Caco-2 (cell line): ENCODE data around the gene ADIPOR2. TPM values are rescaled to one million over a fixed set of nuclear protein-coding genes. Genes with fewer than 3 reads are reported as not detected.

Experiments
- BruUV-seq: library from RNA; stranded (reverse); fragments of 400-500 nt; replicated peaks from 2 replicates; lab custom pipeline; 2021; lab: Mats Ljungman, UMichigan
- CTCF ChIA-PET: fragments of 300-600 bp; sonication (Branson Sonifier 250); formaldehyde crosslinking; loops from one replicate; lab custom pipeline; 2022; ENCODE audit warnings: antibody characterized with exemption; lab: Charles Lee
- POLR2A ChIA-PET: fragments of 300-600 bp; sonication (Branson Sonifier 250); formaldehyde crosslinking; loops from one replicate; lab custom pipeline; 2022; ENCODE audit warnings: antibody characterized with exemption; lab: Charles Lee
- DNase-seq, 2 experiments: peaks; one replicate each; pipeline versions ENCODE4 v3.0.0 to v3.0.0-alpha.2; 2020 to 2022
- H3K27me3 ChIP-seq: replicated peaks from 2 replicates; pipeline ENCODE4 v1.6.0; 2011; ENCODE audit warnings: low read length; ENCODE audit not compliant: control insufficient read depth, insufficient read depth
- H3K36me3 ChIP-seq: 2 replicates; pipeline ENCODE4 v1.5.1; 2011; ENCODE audit warnings: low read length; ENCODE audit not compliant: control insufficient read depth, insufficient read depth
- H3K4me1 ChIP-seq: fragments of 250-450 bp; sonication (Bioruptor Pico); 2 replicates; pipeline ENCODE4 v1.5.1; 2020; ENCODE audit warnings: mild to moderate bottlenecking
- H3K4me3 ChIP-seq: 2 replicates; pipeline ENCODE4 v1.5.1; 2011; ENCODE audit warnings: low read depth, mild to moderate bottlenecking, control low read depth, low read length
- H3K9me3 ChIP-seq: fragments of 250-450 bp; sonication (Bioruptor Pico); 2 replicates; pipeline ENCODE4 v1.5.1; 2020; ENCODE audit warnings: mild to moderate bottlenecking, moderate library complexity
- H3K27ac Mint-ChIP-seq: one replicate; pipeline ENCODE4 v1.8.0; 2022; ENCODE audit warnings: mixed read lengths; ENCODE audit not compliant: unreplicated experiment
- H3K27me3 Mint-ChIP-seq: one replicate; pipeline ENCODE4 v1.8.0; 2022; ENCODE audit warnings: mixed read lengths; ENCODE audit not compliant: insufficient read depth, unreplicated experiment
- H3K36me3 Mint-ChIP-seq: one replicate; pipeline ENCODE4 v1.8.0; 2022; ENCODE audit warnings: mild to moderate bottlenecking, mixed read lengths; ENCODE audit not compliant: insufficient read depth, unreplicated experiment
- H3K4me1 Mint-ChIP-seq: one replicate; pipeline ENCODE4 v1.8.0; 2022; ENCODE audit warnings: low read depth, mixed read lengths; ENCODE audit not compliant: unreplicated experiment
- H3K4me3 Mint-ChIP-seq: one replicate; pipeline ENCODE4 v1.8.0; 2022; ENCODE audit warnings: mild to moderate bottlenecking, moderate library complexity, mixed read lengths; ENCODE audit not compliant: unreplicated experiment
- H3K9me3 Mint-ChIP-seq: one replicate; pipeline ENCODE4 v1.8.0; 2022; ENCODE audit warnings: mixed read lengths; ENCODE audit not compliant: unreplicated experiment
- intact Hi-C: fragments of 100-400 bp; cut with micrococcal nuclease; formaldehyde crosslinking; loops from one replicate; pipeline ENCODE4 v1.10.0; 2022; ENCODE audit not compliant: unreplicated experiment
- total RNA-seq: library from RNA; stranded (reverse); gene quantifications from 2 replicates; pipeline ENCODE4 v1.2.3, GENCODE V29; 2022
- TF ChIP-seq, protein P1 (sequence below), 2 experiments: fragments of 200-600 bp in 1 of 2; IDR thresholded peaks; 1 replicate in 1 of 2; 2 replicates in 1 of 2; pipeline versions ENCODE4 v1.5.1 to v1.8.0; 2011 to 2022; ENCODE audit warnings: antibody characterized with exemption in 1 of 2, control low read depth in 1 of 2, inconsistent platforms in 1 of 2, low read depth in 1 of 2, low read length in 1 of 2, mild to moderate bottlenecking in 1 of 2, moderate library complexity in 1 of 2; ENCODE audit not compliant: insufficient read depth in 1 of 2, severe bottlenecking in 1 of 2, unreplicated experiment in 1 of 2

Gene ADIPOR2
- total RNA-seq, 1 experiment from 2014 or later, result 119 TPM

GRCh38 chr12:1720494-1720893 is 29.6 kb downstream of the ADIPOR2 start:
- no peak for DNase-seq
- intact Hi-C loops, result no loop called here
- H3K27me3 Mint-ChIP-seq, result no peaks in the 10 kb centered on the region
- ChIA-PET CTCF (no interaction called here), POLR2A (no interaction called here)
- no peak overlapping the region for H3K27ac Mint-ChIP-seq
- no peaks in the 10 kb centered on the region for H3K27me3 ChIP-seq
- H3K4me1 ChIP-seq, result no peaks in the 10 kb centered on the region
- H3K4me3 ChIP-seq, result no peak overlapping the region
- H3K36me3 Mint-ChIP-seq, result peaks cover 40% of the 10 kb centered on the region
- TF ChIP-seq, protein P1, sequence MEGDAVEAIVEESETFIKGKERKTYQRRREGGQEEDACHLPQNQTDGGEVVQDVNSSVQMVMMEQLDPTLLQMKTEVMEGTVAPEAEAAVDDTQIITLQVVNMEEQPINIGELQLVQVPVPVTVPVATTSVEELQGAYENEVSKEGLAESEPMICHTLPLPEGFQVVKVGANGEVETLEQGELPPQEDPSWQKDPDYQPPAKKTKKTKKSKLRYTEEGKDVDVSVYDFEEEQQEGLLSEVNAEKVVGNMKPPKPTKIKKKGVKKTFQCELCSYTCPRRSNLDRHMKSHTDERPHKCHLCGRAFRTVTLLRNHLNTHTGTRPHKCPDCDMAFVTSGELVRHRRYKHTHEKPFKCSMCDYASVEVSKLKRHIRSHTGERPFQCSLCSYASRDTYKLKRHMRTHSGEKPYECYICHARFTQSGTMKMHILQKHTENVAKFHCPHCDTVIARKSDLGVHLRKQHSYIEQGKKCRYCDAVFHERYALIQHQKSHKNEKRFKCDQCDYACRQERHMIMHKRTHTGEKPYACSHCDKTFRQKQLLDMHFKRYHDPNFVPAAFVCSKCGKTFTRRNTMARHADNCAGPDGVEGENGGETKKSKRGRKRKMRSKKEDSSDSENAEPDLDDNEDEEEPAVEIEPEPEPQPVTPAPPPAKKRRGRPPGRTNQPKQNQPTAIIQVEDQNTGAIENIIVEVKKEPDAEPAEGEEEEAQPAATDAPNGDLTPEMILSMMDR (IDR thresholded peaks at IDR 0.05; ENCODE audit: insufficient read depth in 1 of 2, low read depth in 1 of 2, low read length in 1 of 2, severe bottlenecking in 1 of 2, unreplicated experiment in 1 of 2), result no peak
- H3K9me3 Mint-ChIP-seq, result no peaks in the 10 kb centered on the region
- H3K9me3 ChIP-seq, result 0 out of 2 replicates have a peak, but pooled peaks cover 3% of the 10 kb centered on the region
- no peak overlapping the region for H3K4me3 Mint-ChIP-seq
- peaks cover 18% of the 10 kb centered on the region for H3K4me1 Mint-ChIP-seq
- no TSS peak for BruUV-seq
- no peaks in the 10 kb centered on the region for H3K36me3 ChIP-seq

DNA sequence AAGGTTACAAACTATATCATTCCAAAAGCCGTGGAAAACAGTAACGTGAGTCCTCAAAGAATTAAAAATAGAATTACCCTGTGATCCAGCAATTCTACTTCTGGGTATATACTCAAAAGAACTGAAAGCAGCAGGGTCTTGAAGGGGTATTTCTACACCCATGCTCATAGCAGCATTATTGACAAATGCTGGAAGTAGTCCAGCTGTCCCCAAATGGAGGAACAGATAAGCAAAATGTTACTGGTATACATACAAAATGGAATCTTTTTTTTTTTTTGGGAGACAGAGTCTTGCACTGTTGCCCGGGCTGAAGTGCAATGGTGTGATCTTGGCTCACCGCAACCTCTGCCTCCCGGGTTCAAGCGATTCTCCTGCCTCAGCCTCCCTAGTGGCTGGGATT is 32.9 kb downstream of the ADIPOR2 start:
- Histone ChIP-seq H3K27me3 (no peaks in the 10 kb centered on the region), H3K36me3 (no peaks in the 10 kb centered on the region; the same call in 1 of the 2 replicates), H3K9me3 (0 out of 2 replicates have a peak, but pooled peaks cover 3% of the 10 kb centered on the region), H3K4me3 (no peak overlapping the region), H3K4me1 (no peaks in the 10 kb centered on the region)
- TF ChIP-seq, protein P1 (IDR thresholded peaks at IDR 0.05; ENCODE audit: insufficient read depth in 1 of 2, low read depth in 1 of 2, low read length in 1 of 2, severe bottlenecking in 1 of 2, unreplicated experiment in 1 of 2), result no peak
- H3K9me3 Mint-ChIP-seq, result no peaks in the 10 kb centered on the region
- H3K27ac Mint-ChIP-seq, result no peak overlapping the region
- BruUV-seq, result no TSS peak
- H3K27me3 Mint-ChIP-seq, result no peaks in the 10 kb centered on the region
- H3K36me3 Mint-ChIP-seq, result peaks cover 61% of the 10 kb centered on the region
- ChIA-PET POLR2A (no interaction called here), CTCF (no interaction called here)
- no peak for DNase-seq
- peaks cover 25% of the 10 kb centered on the region for H3K4me1 Mint-ChIP-seq
- intact Hi-C loops, result no loop called here
- H3K4me3 Mint-ChIP-seq, result no peak overlapping the region

DNA sequence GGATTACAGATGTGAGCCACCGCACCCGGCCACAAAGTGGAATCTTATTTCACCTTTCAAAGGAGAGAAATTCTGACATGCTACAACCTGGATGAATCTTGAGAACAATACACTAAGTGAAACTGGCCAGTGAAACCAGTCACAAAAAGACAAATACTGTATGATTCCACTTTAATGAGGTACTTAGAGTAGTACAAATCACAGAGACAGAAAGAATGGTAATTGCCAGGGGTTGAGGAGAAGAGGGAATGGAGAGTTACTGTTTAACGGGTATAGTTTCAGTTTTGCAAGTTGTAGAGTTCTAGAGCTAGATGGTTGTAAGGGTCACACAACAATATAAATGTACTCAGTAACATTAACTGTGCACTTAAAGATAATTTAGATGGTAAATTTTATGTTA is 33.4 kb downstream of the ADIPOR2 start:
- no peaks in the 10 kb centered on the region for H3K27me3 Mint-ChIP-seq

More for the DNA sequence above, 33.4 kb downstream of the ADIPOR2 start:
- H3K4me3 ChIP-seq, result no peak overlapping the region
- BruUV-seq, result no TSS peak
- ChIA-PET POLR2A (no interaction called here), CTCF (no interaction called here)
- H3K36me3 ChIP-seq, result no peaks in the 10 kb centered on the region; the same call in 1 of the 2 replicates
- peaks cover 25% of the 10 kb centered on the region for H3K4me1 Mint-ChIP-seq
- no peak overlapping the region for H3K4me3 Mint-ChIP-seq
- H3K9me3 Mint-ChIP-seq, result no peaks in the 10 kb centered on the region
- no peak overlapping the region for H3K27ac Mint-ChIP-seq
- intact Hi-C loops, result no loop called here
- TF ChIP-seq, protein P1 (IDR thresholded peaks at IDR 0.05; ENCODE audit: insufficient read depth in 1 of 2, low read depth in 1 of 2, low read length in 1 of 2, severe bottlenecking in 1 of 2, unreplicated experiment in 1 of 2), result no peak
- peaks cover 64% of the 10 kb centered on the region for H3K36me3 Mint-ChIP-seq
- 0 out of 2 replicates have a peak, but pooled peaks cover 1% of the 10 kb centered on the region for H3K9me3 ChIP-seq
- H3K27me3 ChIP-seq, result no peaks in the 10 kb centered on the region
- DNase-seq, result no peak
- H3K4me1 ChIP-seq, result no peaks in the 10 kb centered on the region
